Right ventricle myocardium superior (tissue), 1 donor: Measurements from ENCODE around the gene TTC14. TPM values are rescaled to one million over a fixed set of nuclear protein-coding genes. Genes with fewer than 3 reads are reported as not detected.

ENCODE experiments used
- ATAC-seq: fragments of 200-7000 bp; cut with Tn5 transposase; one replicate; pipeline ENCODE4 v1.9.1; 2020; ENCODE audit warnings: mild to moderate bottlenecking; ENCODE audit not compliant: poor library complexity
- DNase-seq: peaks from one replicate; pipeline ENCODE4 v3.0.0-alpha.2; 2020
- intact Hi-C: fragments of 100-400 bp; cut with DNase I; formaldehyde crosslinking; loops from one replicate; pipeline ENCODE4 v1.11.2; 2022
- total RNA-seq: library from RNA; stranded (reverse); fragmentation: NEBNext Ultra II Directional; extraction: Animal tissue kit (Norgen Biotek cat#: 25700); gene quantifications from one replicate; pipeline ENCODE4 v1.2.1, GENCODE V29; 2021
- donor health status: DM: no; HTN: yes; CAD: no; lungs with severe emphysema.

TTC14 gene
- total RNA-seq, 1 donor from 2014 or later, result 12.3 TPM

- no peak for ATAC-seq
- DNase-seq, result no peak
- intact Hi-C loops, result no loop called here
Observed at GRCh38 chr3:180619723-180620122, 17.8 kb downstream of the TTC14 start.

- DNase-seq (no peak), ATAC-seq (no peak)
- intact Hi-C loops, result no loop called here
Observed at GRCh38 chr3:180624714-180625113, 22.8 kb downstream of the TTC14 start.

- intact Hi-C loops, result no loop called here
- no peak for ATAC-seq
- no peak for DNase-seq
Observed at GRCh38 chr3:180626844-180627243, 24.9 kb downstream of the TTC14 start.

GRCh38 chr3:180630371-180630770, 28.4 kb downstream of the TTC14 start:
- intact Hi-C loops, result no loop called here
- DNase-seq, result no peak
- ATAC-seq, result no peak

- ATAC-seq (no peak), DNase-seq (no peak)
- intact Hi-C loops, result no loop called here
Observed at GRCh38 chr3:180631317-180631716, 29.4 kb downstream of the TTC14 start.

GRCh38 chr3:180633722-180634121, 31.8 kb downstream of the TTC14 start:
- ATAC-seq, result no peak
- no peak for DNase-seq
- intact Hi-C loops, result no loop called here

- no peak for DNase-seq
- ATAC-seq, result no peak
- intact Hi-C loops, result no loop called here
Observed at GRCh38 chr3:180640987-180641386, 39.0 kb downstream of the TTC14 start.

- ATAC-seq, result no peak
- DNase-seq, result no peak
- intact Hi-C loops, result no loop called here
Observed at GRCh38 chr3:180646187-180646790, 44.3 kb downstream of the TTC14 start.

- intact Hi-C loops, result no loop called here
- DNase-seq (no peak), ATAC-seq (no peak)
Observed at GRCh38 chr3:180656406-180656805, 54.4 kb downstream of the TTC14 start.

GRCh38 chr3:180657094-180657493, 55.1 kb downstream of the TTC14 start:
- DNase-seq (no peak), ATAC-seq (no peak)
- intact Hi-C loops, result no loop called here

Other genes starting within 250 kb of the TTC14 start
- gene CCDC39, start 77.3 kb downstream of the TTC14 start, total RNA-seq, result not detected